HepG2 (cell line): ENCODE measurements around the gene CDH12. TPM values are rescaled to one million over a fixed set of nuclear protein-coding genes. Genes with fewer than 3 reads are reported as not detected.

Experiments used
- ATAC-seq: fragments of 200-7000 bp; cut with Tn5 transposase; 3 replicates; pipeline ENCODE4 v1.9.1; 2020; ENCODE audit warnings: mild to moderate bottlenecking, moderate library complexity
- BruUV-seq: library from RNA; stranded (reverse); fragments of 400-500 nt; replicated peaks from 2 replicates; lab custom pipeline; 2021; lab: Mats Ljungman, UMichigan
- CTCF ChIA-PET: fragments of 300-600 bp; formaldehyde crosslinking; extraction: SDS; loops from one replicate; lab custom pipeline; 2021; ENCODE audit warnings: low total read pairs, inconsistent platforms, low intra/inter-chr PET ratio; lab: Yijun Ruan, JAX
- POLR2A ChIA-PET: fragments of 350-600 bp; sonication (Branson Sonifier 250); formaldehyde crosslinking; loops from one replicate; lab custom pipeline; 2020; ENCODE audit warnings: antibody characterized with exemption, inconsistent platforms; lab: Yijun Ruan, JAX
- DNase-seq: peaks from one replicate; pipeline ENCODE4 v3.0.0-alpha.2; 2015; ENCODE audit warnings: low spot score
- FAIRE-seq: peaks from 3 replicates; lab custom pipeline; 2011; peaks lifted over from hg19 to GRCh38; lab: Jason Lieb, UNC
- H2AFZ ChIP-seq: one replicate; pipeline ENCODE4 v1.6.1; 2011; ENCODE audit warnings: low read length, inconsistent platforms
- H3K27ac ChIP-seq: fragments of 300-600 bp; 3 replicates; pipeline ENCODE4 v1.8.0; 2011; ENCODE audit warnings: mixed run types, mild to moderate bottlenecking, mixed read lengths, low read length, inconsistent platforms; ENCODE audit not compliant: insufficient read depth; ENCODE audit errors: extremely low read length
- H3K27me3 ChIP-seq, 2 experiments: fragments of 200-600 bp in 1 of 2; 2 replicates in 1 of 2; 3 replicates in 1 of 2; pipeline versions ENCODE4 v1.6.0 to v1.8.0; 2011; ENCODE audit warnings: low read length in 2 of 2, mild to moderate bottlenecking in 2 of 2, moderate library complexity in 2 of 2, inconsistent platforms in 1 of 2; ENCODE audit not compliant: insufficient read depth in 2 of 2, control insufficient read depth in 1 of 2
- H3K36me3 ChIP-seq, 2 experiments: fragments of 200-600 bp in 1 of 2; replicated peaks in 1 of 2; 2 replicates in 1 of 2; 3 replicates in 1 of 2; pipeline versions ENCODE4 v1.5.1 to v1.8.0; 2011; ENCODE audit warnings: low read length in 2 of 2, inconsistent platforms in 1 of 2; ENCODE audit not compliant: insufficient read depth in 2 of 2, control insufficient read depth in 1 of 2
- H3K4me1 ChIP-seq: 2 replicates; pipeline ENCODE4 v1.5.1; 2012; ENCODE audit warnings: low read length, inconsistent platforms; ENCODE audit not compliant: insufficient read depth
- H3K4me2 ChIP-seq: 2 replicates; pipeline ENCODE4 v1.6.0; 2011; ENCODE audit warnings: low read depth, low read length, inconsistent platforms
- H3K4me3 ChIP-seq, 3 experiments: fragments of 200-600 bp in 1 of 3; sonication (generic), shearing (Covaris generic) in 1 of 3; replicated peaks in 1 of 3; 2 replicates each; pipeline ENCODE4 v1.5.1; 2011 to 2016; ENCODE audit warnings: low read length in 3 of 3, inconsistent platforms in 2 of 3, low read depth in 2 of 3, mild to moderate bottlenecking in 2 of 3, control low read depth in 1 of 3, mixed read lengths in 1 of 3; ENCODE audit not compliant: insufficient read depth in 1 of 3
- H3K79me2 ChIP-seq: one replicate; pipeline ENCODE4 v1.6.1; 2011; ENCODE audit warnings: low read length, inconsistent platforms; ENCODE audit not compliant: insufficient read depth
- H3K9ac ChIP-seq: 2 replicates; pipeline ENCODE4 v1.6.0; 2011; ENCODE audit warnings: mild to moderate bottlenecking, low read depth, low read length, inconsistent platforms; ENCODE audit not compliant: insufficient read depth
- H3K9me3 ChIP-seq: 2 replicates; pipeline ENCODE4 v1.5.1; 2012; ENCODE audit warnings: mild to moderate bottlenecking, low read length
- H4K20me1 ChIP-seq: 2 replicates; pipeline ENCODE4 v1.6.0; 2011; ENCODE audit warnings: inconsistent platforms, mild to moderate bottlenecking, low read length, moderate library complexity; ENCODE audit not compliant: insufficient read depth
- CEBPG ChIP-seq: IDR thresholded peaks from 2 replicates; pipeline ENCODE4 v1.6.1; 2016
- HMG20A ChIP-seq: IDR thresholded peaks from 2 replicates; pipeline ENCODE4 v1.6.1; 2016; ENCODE audit warnings: borderline replicate concordance
- KDM6A ChIP-seq: IDR thresholded peaks from 2 replicates; pipeline ENCODE4 v1.6.1; 2016; ENCODE audit warnings: low read depth
- ZNF124 ChIP-seq: sonication (generic); formaldehyde crosslinking; IDR thresholded peaks from 2 replicates; pipeline ENCODE4 v1.4.0; 2020; ENCODE audit warnings: missing genetic modification reagents
- ZNF367 ChIP-seq: sonication (generic); formaldehyde crosslinking; IDR thresholded peaks from 2 replicates; pipeline ENCODE4 v1.4.0; 2020; ENCODE audit warnings: missing genetic modification reagents, borderline replicate concordance
- whole genome bisulfite sequencing: methylation state at CpG from one replicate; pipeline ENCODE4 v1.1.6; 2017; ENCODE audit warnings: low lambda C conversion rate; 5-methylcytosine and 5-hydroxymethylcytosine counted together
- in situ Hi-C: cut with HindIII; loops from 2 replicates; pipeline ENCODE4 v1.10.0; 2017; ENCODE audit warnings: low pct_unique_long_range_greater_than_20kb; ENCODE audit not compliant: extremely low pct_ligation_motif_present
- intact Hi-C: fragments of 100-400 bp; cut with micrococcal nuclease; formaldehyde crosslinking; loops from one replicate; pipeline ENCODE4 v1.10.0; 2022; ENCODE audit not compliant: unreplicated experiment
- polyA plus RNA-seq, 8 experiments: library from polyadenylated mRNA; depleted of rRNA in 3 of 8; stranded (reverse) in 7 of 8; unstranded in 1 of 8; fragments of >200 nt; fragmentation: Illumina TruSeq in 4 of 8; extraction: Trizol in 4 of 8; gene quantifications; 2 replicates each; pipeline versions ENCODE4 v1.2.1 to v1.2.3, GENCODE V29; 2011 to 2016; ENCODE audit warnings: low read depth in 4 of 8, missing spikeins in 1 of 8, mixed read lengths in 1 of 8; ENCODE audit not compliant: insufficient read depth in 1 of 8
- total RNA-seq, 5 experiments: library from RNA; depleted of rRNA; stranded (reverse); fragments of >200 nt; fragmentation: Illumina TruSeq; extraction: Trizol; gene quantifications; 2 replicates each; pipeline ENCODE4 v1.2.3, GENCODE V29; 2016; ENCODE audit warnings: low read depth in 1 of 5

CDH12 gene
- total and polyA plus RNA-seq, 2 of the 13 experiments (the other 11 are each of a cell fraction or from before 2014, with no cell fraction given): not detected

DNA sequence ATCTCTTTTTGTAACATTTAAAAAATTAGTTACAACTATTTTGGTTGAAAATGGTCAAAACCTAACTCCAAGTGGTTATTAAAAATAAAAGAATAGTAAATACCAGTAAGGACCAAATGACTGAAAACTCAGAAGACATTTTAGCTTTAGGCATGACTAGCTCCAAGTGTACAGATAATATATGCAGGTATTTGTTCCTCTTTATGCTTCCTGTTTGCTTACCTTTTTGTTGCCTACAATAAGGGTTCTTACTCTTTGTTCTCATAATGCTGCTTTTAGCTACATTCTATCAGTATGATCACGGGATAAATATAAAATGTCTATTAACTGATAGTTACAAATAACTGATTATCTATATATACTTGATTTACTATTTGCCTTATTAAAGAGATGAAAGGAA lies 259.6 kb downstream of the CDH12 start (continued):
- TF ChIP-seq CEBPG (CRISPR knock-in tag) (no peak), KDM6A (CRISPR knock-in tag) (no peak), ZNF124 (CRISPR knock-in tag) (no peak)

- Histone ChIP-seq H3K36me3 (no peaks in the 10 kb centered on the region), H3K79me2 (no peaks in the 10 kb centered on the region), H3K9ac (no peak overlapping the region), H3K27ac (no peak overlapping the region), H3K27me3 (no peaks in the 10 kb centered on the region), H2AFZ (no peak overlapping the region), H4K20me1 (no peaks in the 10 kb centered on the region), H3K4me2 (no peak overlapping the region), H3K4me3 (no peak overlapping the region), H3K9me3 (peaks cover 20% of the 10 kb centered on the region), H3K4me1 (no peaks in the 10 kb centered on the region)
- BruUV-seq: no TSS peak
- CTCF ChIA-PET: no interaction called here
- POLR2A ChIA-PET: no interaction called here
- ATAC-seq: no peak
- intact Hi-C loops: no loop called here
- DNase-seq: no peak
- in situ Hi-C loops: no loop called here
- no peak for FAIRE-seq
- no peak for TF ChIP-seq HMG20A (CRISPR knock-in tag)
- TF ChIP-seq, all 625 proteins: peak for 0
Measured at GRCh38 chr5:22591461-22591860, 261.7 kb downstream of the CDH12 start.

DNA sequence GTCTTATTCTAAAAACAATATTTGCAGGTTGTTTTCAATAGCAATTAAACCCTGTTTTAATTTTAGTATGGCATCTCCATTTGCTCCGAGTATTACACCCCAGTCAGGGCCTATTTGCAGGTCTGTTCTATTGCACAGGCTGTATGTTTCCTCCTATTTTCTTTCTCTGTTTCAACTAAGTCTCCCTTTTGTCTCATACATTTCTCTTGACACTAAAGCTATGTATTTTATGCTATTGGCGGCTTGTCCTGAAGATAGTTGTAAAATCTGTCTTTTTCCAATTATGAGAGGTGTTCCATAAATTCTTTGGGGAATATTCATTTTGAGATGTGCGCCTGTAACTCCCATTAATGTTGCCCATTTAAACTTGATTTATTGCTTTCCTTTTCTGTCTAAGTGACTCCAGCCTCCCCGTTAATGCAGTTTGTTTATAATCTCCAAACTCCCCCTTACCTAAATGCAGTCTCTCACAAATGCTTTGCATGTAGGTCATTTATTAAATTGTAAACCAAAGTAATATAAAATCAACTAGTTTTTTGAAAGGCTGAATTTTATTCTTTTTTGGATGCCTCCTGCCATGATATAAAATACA lies 262.4 kb downstream of the CDH12 start:
- no peak for DNase-seq
- Histone ChIP-seq H3K27ac (no peak overlapping the region), H2AFZ (no peak overlapping the region), H3K4me2 (no peak overlapping the region), H3K79me2 (no peaks in the 10 kb centered on the region), H3K36me3 (no peaks in the 10 kb centered on the region), H3K27me3 (no peaks in the 10 kb centered on the region), H3K4me3 (no peak overlapping the region), H3K4me1 (no peaks in the 10 kb centered on the region), H4K20me1 (no peaks in the 10 kb centered on the region), H3K9ac (no peak overlapping the region), H3K9me3 (peaks cover 20% of the 10 kb centered on the region)
- ChIA-PET CTCF (no interaction called here), POLR2A (no interaction called here)
- FAIRE-seq: no peak
- WGBS: 2% methylated on average over 4 of the region's 4 CpGs
- no peak for TF ChIP-seq ZNF367 (CRISPR knock-in tag)
- intact Hi-C loops (no loop called here), in situ Hi-C loops (no loop called here)
- no peak for ATAC-seq
- BruUV-seq: no TSS peak
